HepG2 (cell line): ENCODE measurements around the gene TRIM31. TPM values are rescaled to one million over a fixed set of nuclear protein-coding genes. Genes with fewer than 3 reads are reported as not detected.

ENCODE experiments used
- CENPX ChIP-seq: sonication (generic); formaldehyde crosslinking; IDR thresholded peaks from 2 replicates; pipeline ENCODE4 v1.9.0; 2021; ENCODE audit warnings: mild to moderate bottlenecking, missing genetic modification reagents, moderate library complexity
- EEA1 ChIP-seq: sonication (generic); formaldehyde crosslinking; IDR thresholded peaks from 2 replicates; pipeline ENCODE4 v1.5.1; 2020; ENCODE audit warnings: mild to moderate bottlenecking, missing genetic modification reagents, borderline replicate concordance
- GABPA ChIP-seq, 2 experiments: IDR thresholded peaks; 2 replicates each; pipeline ENCODE4 v1.6.1; 2011 to 2016; ENCODE audit warnings: low read depth in 2 of 2, low read length in 1 of 2, missing biosample characterization in 1 of 2, missing genetic modification characterization in 1 of 2
- KLF6 ChIP-seq: IDR thresholded peaks from 2 replicates; pipeline ENCODE4 v1.8.0; 2016; ENCODE audit warnings: missing biosample characterization, missing genetic modification reagents
- KMT2B ChIP-seq: IDR thresholded peaks from 2 replicates; pipeline ENCODE4 v1.6.1; 2016; ENCODE audit warnings: missing genetic modification reagents, missing compliant biosample characterization
- MTF1 ChIP-seq: sonication (generic); formaldehyde crosslinking; IDR thresholded peaks from 2 replicates; pipeline ENCODE4 v1.5.0; 2020; ENCODE audit warnings: missing genetic modification reagents
- RARG ChIP-seq: sonication (generic); formaldehyde crosslinking; IDR thresholded peaks from 2 replicates; pipeline ENCODE4 v1.4.0; 2020; ENCODE audit warnings: low read depth, mild to moderate bottlenecking, missing genetic modification reagents
- SATB2 ChIP-seq: sonication (generic); formaldehyde crosslinking; IDR thresholded peaks from 2 replicates; pipeline ENCODE4 v1.5.0; 2020; ENCODE audit warnings: missing genetic modification reagents
- SP140L ChIP-seq: sonication (generic); formaldehyde crosslinking; IDR thresholded peaks from 2 replicates; pipeline ENCODE4 v1.4.0; 2020; ENCODE audit warnings: missing genetic modification reagents, borderline replicate concordance
- TMF1 ChIP-seq: sonication (generic); formaldehyde crosslinking; IDR thresholded peaks from 2 replicates; pipeline ENCODE4 v1.8.1; 2022; ENCODE audit warnings: low read depth, missing genetic modification reagents
- TOE1 ChIP-seq: sonication (generic); formaldehyde crosslinking; IDR thresholded peaks from 2 replicates; pipeline ENCODE4 v1.4.0; 2020; ENCODE audit warnings: mild to moderate bottlenecking, missing genetic modification reagents
- TP53 ChIP-seq: sonication (generic); formaldehyde crosslinking; conservative IDR thresholded peaks from 2 replicates; pipeline ENCODE4 v1.4.0; 2020; ENCODE audit warnings: missing genetic modification reagents
- ZBTB3 ChIP-seq: sonication (generic); formaldehyde crosslinking; IDR thresholded peaks from 2 replicates; pipeline ENCODE4 v1.4.0; 2020; ENCODE audit warnings: low read depth, mild to moderate bottlenecking, moderate library complexity, missing genetic modification reagents, borderline replicate concordance
- ZEB1 ChIP-seq: IDR thresholded peaks from 2 replicates; pipeline ENCODE4 v1.6.1; 2012; ENCODE audit warnings: mild to moderate bottlenecking, low read depth, inconsistent platforms; ENCODE audit not compliant: insufficient replicate concordance
- ZFX ChIP-seq: sonication (generic); formaldehyde crosslinking; IDR thresholded peaks from 2 replicates; pipeline ENCODE4 v1.4.0; 2020; ENCODE audit warnings: mild to moderate bottlenecking, low read depth, missing genetic modification reagents, moderate library complexity
- ZFYVE20 ChIP-seq: sonication (generic); formaldehyde crosslinking; IDR thresholded peaks from 2 replicates; pipeline ENCODE4 v1.8.0; 2023; ENCODE audit warnings: low read depth, mild to moderate bottlenecking, moderate library complexity, missing genetic modification reagents, borderline replicate concordance
- ZNF101 ChIP-seq: sonication (generic); formaldehyde crosslinking; IDR thresholded peaks from 2 replicates; pipeline ENCODE4 v1.4.0; 2020; ENCODE audit warnings: mild to moderate bottlenecking, low read depth, missing genetic modification reagents, borderline replicate concordance
- ZNF34 ChIP-seq: sonication (generic); formaldehyde crosslinking; IDR thresholded peaks from 2 replicates; pipeline ENCODE4 v1.4.0; 2020; ENCODE audit warnings: mild to moderate bottlenecking, missing genetic modification reagents, borderline replicate concordance
- ZNF780A ChIP-seq: sonication (generic); formaldehyde crosslinking; IDR thresholded peaks from 2 replicates; pipeline ENCODE4 v1.8.0; 2022; ENCODE audit warnings: mild to moderate bottlenecking, missing genetic modification reagents, moderate library complexity
- ZNF883 ChIP-seq: sonication (generic); formaldehyde crosslinking; IDR thresholded peaks from 2 replicates; pipeline ENCODE4 v1.5.1; 2020; ENCODE audit warnings: mild to moderate bottlenecking, missing genetic modification reagents; ENCODE audit errors: not compliant biosample characterization
- ZNF891 ChIP-seq: sonication (generic); formaldehyde crosslinking; IDR thresholded peaks from 2 replicates; pipeline ENCODE4 v1.5.0; 2020; ENCODE audit warnings: mild to moderate bottlenecking, missing genetic modification reagents
- ZSCAN21 ChIP-seq: sonication (generic); formaldehyde crosslinking; IDR thresholded peaks from 2 replicates; pipeline ENCODE4 v1.8.0; 2022; ENCODE audit warnings: mild to moderate bottlenecking, missing genetic modification reagents, moderate library complexity, borderline replicate concordance
- ZZZ3 ChIP-seq: sonication (generic); formaldehyde crosslinking; IDR thresholded peaks from 2 replicates; pipeline ENCODE4 v1.4.0; 2020; ENCODE audit warnings: missing genetic modification reagents, mild to moderate bottlenecking, borderline replicate concordance
- polyA plus RNA-seq, 8 experiments: library from polyadenylated mRNA; depleted of rRNA in 3 of 8; stranded (reverse) in 7 of 8; unstranded in 1 of 8; fragments of >200 nt; fragmentation: Illumina TruSeq in 4 of 8; extraction: Trizol in 4 of 8; gene quantifications; 2 replicates each; pipeline versions ENCODE4 v1.2.1 to v1.2.3, GENCODE V29; 2011 to 2016; ENCODE audit warnings: low read depth in 4 of 8, missing spikeins in 1 of 8, mixed read lengths in 1 of 8; ENCODE audit not compliant: insufficient read depth in 1 of 8
- total RNA-seq, 5 experiments: library from RNA; depleted of rRNA; stranded (reverse); fragments of >200 nt; fragmentation: Illumina TruSeq; extraction: Trizol; gene quantifications; 2 replicates each; pipeline ENCODE4 v1.2.3, GENCODE V29; 2016; ENCODE audit warnings: low read depth in 1 of 5
- TF ChIP-seq, protein P1 (sequence below): sonication (generic); formaldehyde crosslinking; IDR thresholded peaks from 2 replicates; pipeline ENCODE4 v1.4.0; 2020; ENCODE audit warnings: mild to moderate bottlenecking, missing genetic modification reagents
- TF ChIP-seq, protein P2 (sequence below): sonication (generic); formaldehyde crosslinking; IDR thresholded peaks from 2 replicates; pipeline ENCODE4 v1.4.0; 2020; ENCODE audit warnings: missing genetic modification reagents

The TRIM31 gene
- total and polyA plus RNA-seq, 2 of the 13 experiments (the other 11 are each of a cell fraction or from before 2014, with no cell fraction given), result 0.13 to 0.51 TPM

DNA sequence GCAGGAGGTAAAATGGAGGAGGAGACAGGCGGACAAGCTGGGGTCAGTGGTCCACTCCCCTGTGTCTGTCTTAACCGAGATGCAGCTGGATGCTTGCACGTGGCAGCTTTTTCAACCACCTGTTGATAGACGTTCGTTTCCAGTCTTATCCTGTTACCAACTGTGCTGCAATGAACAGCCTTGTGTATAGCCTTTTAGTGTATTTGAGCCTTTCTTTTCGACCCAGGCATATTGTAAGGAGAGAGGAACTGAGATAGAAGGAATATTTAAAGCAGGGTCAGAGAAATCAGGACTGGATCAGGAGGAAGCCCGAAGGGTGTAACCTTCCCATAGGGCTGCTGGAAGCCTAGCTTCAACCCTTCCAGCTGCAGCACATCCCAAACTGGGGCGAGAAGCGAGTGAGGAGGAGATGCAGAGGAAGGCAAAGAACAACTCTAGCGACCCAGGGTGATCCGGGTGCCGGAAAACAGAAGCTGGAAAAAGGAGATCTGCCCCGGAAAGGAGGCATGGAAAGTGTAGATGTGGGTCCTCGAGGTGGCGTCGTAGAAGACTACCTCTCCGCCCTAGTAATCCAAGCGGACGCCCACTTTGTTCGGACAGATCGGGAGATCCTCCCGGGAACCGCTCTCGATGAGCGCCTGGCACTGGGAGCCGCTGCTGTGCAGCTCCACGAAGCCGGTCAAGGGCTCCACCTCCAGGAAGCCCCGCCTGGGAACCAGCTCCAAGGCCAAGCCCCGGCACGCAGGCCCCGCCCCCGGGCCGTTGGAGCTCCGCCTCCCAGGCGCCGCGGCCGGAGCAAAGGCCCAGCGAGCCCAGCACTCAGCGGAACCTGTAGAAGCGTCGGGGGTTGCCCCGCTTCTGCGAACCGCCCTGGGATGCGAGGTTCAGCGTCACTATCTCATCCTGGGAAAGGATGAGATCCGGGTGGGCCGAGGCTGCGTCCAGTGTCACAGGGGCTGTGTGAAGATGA, 11.2 kb downstream of the TRIM31 start (continued):
- no peak for TF ChIP-seq GABPA (IDR thresholded peaks at IDR 0.05; ENCODE audit: low read depth, low read length)
- TF ChIP-seq GABPA (CRISPR knock-in tag; IDR thresholded peaks at IDR 0.05; ENCODE audit: low read depth), result peak; percentile 61
- TF ChIP-seq SATB2 (CRISPR knock-in tag), result peak; percentile 25; the same call in 1 of the 2 replicates
- peak; percentile 93 for TF ChIP-seq ZFX (CRISPR knock-in tag)
- TF ChIP-seq ZNF34, result 0 out of 2 replicates have a peak, but pooled peaks have one; percentile 5
- no peak for TF ChIP-seq MTF1 (CRISPR knock-in tag)
- TF ChIP-seq KLF6 (CRISPR knock-in tag), result peak; percentile 55; the same call in 1 of the 2 replicates
- no peak for TF ChIP-seq ZNF101 (CRISPR knock-in tag)
- TF ChIP-seq SP140L (CRISPR knock-in tag), result no peak
- TF ChIP-seq ZNF883 (CRISPR knock-in tag), result peak; percentile 88
- TF ChIP-seq RARG (CRISPR knock-in tag), result peak; percentile 11; the same call in 1 of the 2 replicates
- TF ChIP-seq TMF1 (CRISPR knock-in tag), result peak; percentile 76; the same call in 1 of the 2 replicates
- peak; percentile 61 for TF ChIP-seq KMT2B (CRISPR knock-in tag)
- no peak for TF ChIP-seq ZNF780A (CRISPR knock-in tag)
- TF ChIP-seq, protein P1, sequence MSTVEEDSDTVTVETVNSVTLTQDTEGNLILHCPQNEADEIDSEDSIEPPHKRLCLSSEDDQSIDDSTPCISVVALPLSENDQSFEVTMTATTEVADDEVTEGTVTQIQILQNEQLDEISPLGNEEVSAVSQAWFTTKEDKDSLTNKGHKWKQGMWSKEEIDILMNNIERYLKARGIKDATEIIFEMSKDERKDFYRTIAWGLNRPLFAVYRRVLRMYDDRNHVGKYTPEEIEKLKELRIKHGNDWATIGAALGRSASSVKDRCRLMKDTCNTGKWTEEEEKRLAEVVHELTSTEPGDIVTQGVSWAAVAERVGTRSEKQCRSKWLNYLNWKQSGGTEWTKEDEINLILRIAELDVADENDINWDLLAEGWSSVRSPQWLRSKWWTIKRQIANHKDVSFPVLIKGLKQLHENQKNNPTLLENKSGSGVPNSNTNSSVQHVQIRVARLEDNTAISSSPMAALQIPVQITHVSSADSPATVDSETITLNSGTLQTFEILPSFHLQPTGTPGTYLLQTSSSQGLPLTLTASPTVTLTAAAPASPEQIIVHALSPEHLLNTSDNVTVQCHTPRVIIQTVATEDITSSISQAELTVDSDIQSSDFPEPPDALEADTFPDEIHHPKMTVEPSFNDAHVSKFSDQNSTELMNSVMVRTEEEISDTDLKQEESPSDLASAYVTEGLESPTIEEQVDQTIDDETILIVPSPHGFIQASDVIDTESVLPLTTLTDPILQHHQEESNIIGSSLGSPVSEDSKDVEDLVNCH (CRISPR knock-in tag), result no peak
- TF ChIP-seq EEA1, result no peak
- TF ChIP-seq ZNF891 (CRISPR knock-in tag), result peak; percentile 64; the same call in 1 of the 2 replicates
- TF ChIP-seq TOE1 (CRISPR knock-in tag), result 0 out of 2 replicates have a peak, but pooled peaks have one; percentile 27
- TF ChIP-seq CENPX (CRISPR knock-in tag), result no peak
- TF ChIP-seq, protein P2, sequence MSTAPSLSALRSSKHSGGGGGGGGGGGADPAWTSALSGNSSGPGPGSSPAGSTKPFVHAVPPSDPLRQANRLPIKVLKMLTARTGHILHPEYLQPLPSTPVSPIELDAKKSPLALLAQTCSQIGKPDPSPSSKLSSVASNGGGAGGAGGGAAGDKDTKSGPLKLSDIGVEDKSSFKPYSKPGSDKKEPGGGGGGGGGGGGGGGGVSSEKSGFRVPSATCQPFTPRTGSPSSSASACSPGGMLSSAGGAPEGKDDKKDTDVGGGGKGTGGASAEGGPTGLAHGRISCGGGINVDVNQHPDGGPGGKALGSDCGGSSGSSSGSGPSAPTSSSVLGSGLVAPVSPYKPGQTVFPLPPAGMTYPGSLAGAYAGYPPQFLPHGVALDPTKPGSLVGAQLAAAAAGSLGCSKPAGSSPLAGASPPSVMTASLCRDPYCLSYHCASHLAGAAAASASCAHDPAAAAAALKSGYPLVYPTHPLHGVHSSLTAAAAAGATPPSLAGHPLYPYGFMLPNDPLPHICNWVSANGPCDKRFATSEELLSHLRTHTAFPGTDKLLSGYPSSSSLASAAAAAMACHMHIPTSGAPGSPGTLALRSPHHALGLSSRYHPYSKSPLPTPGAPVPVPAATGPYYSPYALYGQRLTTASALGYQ (CRISPR knock-in tag), result peak; percentile 49; the same call in 1 of the 2 replicates
- TF ChIP-seq TP53 (CRISPR knock-in tag), result no peak
- peak; percentile 91 for TF ChIP-seq ZZZ3 (CRISPR knock-in tag)
- 0 out of 2 replicates have a peak, but pooled peaks have one; percentile 65 for TF ChIP-seq ZBTB3 (CRISPR knock-in tag)
- TF ChIP-seq ZEB1, result peak; percentile 33
- TF ChIP-seq ZFYVE20, result no peak
- TF ChIP-seq ZSCAN21, result no peak; the same call in 1 of the 2 replicates
